ENCODE results near the gene CRACDL. TPM values are rescaled to one million over a fixed set of nuclear protein-coding genes. Genes with fewer than 3 reads are reported as not detected.

The CRACDL gene
- 1 to 10 TPM; 2.7 to 3.7 (median 3.1) TPM for polyA plus RNA-seq (ENCODE audit: insufficient read length in 4 of 4)

GRCh38 chr2:98935777-98936352 lies at the start of gene CRACDL:
CRACDL (minus strand) TSS chr2:98936225; CDS start chr2:98846800, 89,425 bp downstream.
- no peak for DNase-seq (ENCODE audit: low read depth in 4 of 4, low spot score in 2 of 4)

DNA sequence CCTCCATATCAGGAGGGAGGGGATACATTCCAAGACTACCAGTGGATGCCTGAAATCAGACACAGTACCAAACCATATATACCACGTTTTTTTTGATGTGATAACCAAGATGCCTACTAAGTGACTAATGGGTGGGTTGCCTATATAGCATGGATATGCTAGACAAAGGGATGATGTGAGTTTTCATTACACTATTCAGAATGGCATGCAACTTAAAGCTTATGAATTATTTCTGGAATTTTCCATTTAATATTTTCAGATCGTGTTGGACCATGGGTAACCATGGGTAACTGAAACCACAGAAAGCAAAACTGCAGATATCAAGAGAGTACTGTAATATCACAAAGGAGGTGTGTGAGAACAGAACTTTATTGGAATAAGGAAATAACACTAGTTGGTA lies 39.6 kb upstream of the CRACDL start:
- no peak for DNase-seq (ENCODE audit: low read depth in 4 of 4, low spot score in 2 of 4)

DNA sequence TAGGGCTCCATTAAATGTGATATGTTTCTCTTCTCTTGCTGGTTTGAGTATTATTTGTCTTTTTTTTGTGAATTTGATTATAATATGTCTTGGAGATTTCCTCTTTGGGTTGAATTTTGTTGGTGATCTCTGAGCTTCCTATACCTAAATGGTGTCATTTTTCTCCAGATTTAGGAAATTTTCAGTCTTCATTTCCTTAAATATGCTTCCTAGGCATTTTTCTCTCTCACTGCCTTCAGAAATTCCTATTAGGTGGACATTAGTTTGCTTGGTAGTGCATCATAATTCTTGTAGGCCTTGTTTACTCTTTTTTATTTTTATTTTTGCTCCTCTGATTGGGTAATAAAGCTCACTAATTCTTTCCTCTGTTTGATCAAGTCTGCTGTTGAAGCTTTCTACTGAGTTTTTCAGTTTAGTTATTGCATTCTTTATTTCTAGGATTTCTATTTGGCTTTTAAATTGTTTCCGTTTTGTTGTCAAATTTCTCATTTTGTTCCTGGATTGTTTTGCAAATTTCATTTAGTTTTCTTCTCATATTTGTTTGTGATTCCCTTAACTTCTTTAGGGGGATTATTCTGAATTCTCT lies 36.6 kb upstream of the CRACDL start:
- no peak for DNase-seq (ENCODE audit: low read depth in 4 of 4, low spot score in 2 of 4)

DNA sequence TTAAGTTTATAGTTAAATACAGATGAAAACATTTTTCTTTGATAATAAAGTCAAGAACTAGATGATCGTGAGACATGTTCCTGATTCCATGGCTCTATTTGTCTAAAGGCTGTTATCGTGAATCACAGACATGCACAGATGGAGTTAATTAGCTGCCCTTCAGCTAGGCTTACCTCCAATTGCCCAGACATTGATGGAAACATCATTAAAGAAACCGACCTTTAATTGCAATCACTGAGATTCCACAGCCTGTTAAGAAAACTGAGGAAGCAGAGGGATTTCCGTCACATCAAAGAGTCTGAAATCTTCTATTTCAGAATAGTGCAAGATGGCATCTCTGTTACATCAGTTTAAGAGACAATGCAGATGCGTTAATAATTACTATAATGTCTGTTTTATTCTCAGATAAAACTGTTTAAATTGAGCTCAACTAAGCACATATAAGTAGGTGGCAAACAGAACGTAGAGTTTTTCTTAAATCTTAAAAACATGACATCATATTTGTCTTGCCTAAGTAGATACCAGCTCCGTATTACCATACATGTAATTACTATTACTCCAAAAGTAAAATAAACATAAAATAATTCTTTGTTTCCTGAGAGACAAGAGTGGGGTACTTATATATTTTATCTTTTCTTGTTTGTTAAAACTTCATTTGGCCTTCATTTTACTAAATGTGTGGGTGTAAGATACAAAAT lies 23.9 kb upstream of the CRACDL start:
- no peak for DNase-seq (ENCODE audit: low read depth in 4 of 4, low spot score in 2 of 4)

- DNase-seq (ENCODE audit: low read depth in 4 of 4, low spot score in 2 of 4): no peak
These were observed 16.9 kb upstream of the CRACDL start for GRCh38 chr2:98952966-98953365.

- no peak for DNase-seq (ENCODE audit: low read depth in 4 of 4, low spot score in 2 of 4)
These were observed 13.1 kb upstream of the CRACDL start for GRCh38 chr2:98948956-98949739.

GRCh38 chr2:98947554-98947953 lies 11.5 kb upstream of the CRACDL start:
- DNase-seq (ENCODE audit: low read depth in 4 of 4, low spot score in 2 of 4): no peak

DNA sequence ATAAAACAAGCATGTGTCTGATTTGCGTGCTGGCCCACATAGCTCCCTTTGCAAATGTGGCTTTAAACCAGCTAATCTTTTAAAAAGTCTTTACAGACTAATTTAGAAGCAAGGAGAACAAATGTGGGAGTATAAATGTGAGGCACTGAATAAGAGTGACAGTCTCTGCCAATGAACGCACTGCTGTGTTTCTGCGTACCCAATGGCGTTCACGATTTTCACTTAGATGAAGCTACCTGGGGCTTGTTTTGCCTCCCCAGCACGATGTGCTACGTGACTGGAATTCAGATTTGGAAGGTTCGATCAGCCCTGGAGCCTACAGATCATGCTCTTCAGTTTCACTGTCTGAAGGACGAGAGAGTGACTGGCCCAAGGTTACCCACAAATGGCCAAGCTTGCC lies 10.8 kb upstream of the CRACDL start:
- no peak for DNase-seq (ENCODE audit: low read depth in 4 of 4, low spot score in 2 of 4)

DNA sequence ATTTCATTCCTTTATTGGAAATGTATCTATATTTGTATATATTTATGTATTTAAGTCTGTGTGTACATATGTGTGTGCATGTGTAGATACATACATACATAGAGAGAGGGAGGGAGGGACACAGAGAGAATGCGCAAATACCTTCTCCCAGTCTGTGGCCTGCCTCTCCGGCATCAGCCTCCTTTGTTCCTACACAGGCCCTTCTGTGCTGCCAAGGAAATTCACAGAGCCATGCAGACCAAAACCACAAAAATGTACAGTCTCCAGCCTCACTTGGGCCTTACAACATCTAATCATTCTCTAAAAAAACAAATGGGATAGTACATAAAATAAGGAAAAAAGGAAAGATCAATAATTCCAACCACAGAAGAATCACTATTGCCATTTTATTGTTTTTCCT lies 8.8 kb upstream of the CRACDL start:
- DNase-seq (ENCODE audit: low read depth in 4 of 4, low spot score in 2 of 4): no peak

GRCh38 chr2:98940102-98940501 lies 4.1 kb upstream of the CRACDL start:
- no peak for DNase-seq (ENCODE audit: low read depth in 4 of 4, low spot score in 2 of 4)

DNA sequence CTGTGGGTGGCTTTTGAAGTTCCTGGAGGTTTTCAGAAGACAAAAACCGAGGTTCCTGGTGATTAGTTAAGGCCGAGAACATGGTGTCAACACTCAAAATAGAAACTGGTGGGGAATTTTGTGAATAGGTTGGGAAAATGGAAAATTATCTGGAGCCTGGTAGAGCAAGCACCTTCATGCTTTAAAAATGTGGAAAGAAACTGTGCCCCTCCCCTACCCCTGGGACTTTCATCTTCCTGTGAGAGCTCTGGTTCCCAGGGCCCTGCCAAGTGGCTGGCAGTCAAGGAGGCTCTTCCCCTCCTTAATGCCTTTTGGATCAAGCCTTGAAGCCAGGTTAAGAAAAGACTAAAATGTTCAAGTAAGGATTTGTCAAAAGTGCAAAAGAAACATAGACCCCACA lies 1.9 kb upstream of the CRACDL start:
- no peak for DNase-seq (ENCODE audit: low read depth in 4 of 4, low spot score in 2 of 4)

DNA sequence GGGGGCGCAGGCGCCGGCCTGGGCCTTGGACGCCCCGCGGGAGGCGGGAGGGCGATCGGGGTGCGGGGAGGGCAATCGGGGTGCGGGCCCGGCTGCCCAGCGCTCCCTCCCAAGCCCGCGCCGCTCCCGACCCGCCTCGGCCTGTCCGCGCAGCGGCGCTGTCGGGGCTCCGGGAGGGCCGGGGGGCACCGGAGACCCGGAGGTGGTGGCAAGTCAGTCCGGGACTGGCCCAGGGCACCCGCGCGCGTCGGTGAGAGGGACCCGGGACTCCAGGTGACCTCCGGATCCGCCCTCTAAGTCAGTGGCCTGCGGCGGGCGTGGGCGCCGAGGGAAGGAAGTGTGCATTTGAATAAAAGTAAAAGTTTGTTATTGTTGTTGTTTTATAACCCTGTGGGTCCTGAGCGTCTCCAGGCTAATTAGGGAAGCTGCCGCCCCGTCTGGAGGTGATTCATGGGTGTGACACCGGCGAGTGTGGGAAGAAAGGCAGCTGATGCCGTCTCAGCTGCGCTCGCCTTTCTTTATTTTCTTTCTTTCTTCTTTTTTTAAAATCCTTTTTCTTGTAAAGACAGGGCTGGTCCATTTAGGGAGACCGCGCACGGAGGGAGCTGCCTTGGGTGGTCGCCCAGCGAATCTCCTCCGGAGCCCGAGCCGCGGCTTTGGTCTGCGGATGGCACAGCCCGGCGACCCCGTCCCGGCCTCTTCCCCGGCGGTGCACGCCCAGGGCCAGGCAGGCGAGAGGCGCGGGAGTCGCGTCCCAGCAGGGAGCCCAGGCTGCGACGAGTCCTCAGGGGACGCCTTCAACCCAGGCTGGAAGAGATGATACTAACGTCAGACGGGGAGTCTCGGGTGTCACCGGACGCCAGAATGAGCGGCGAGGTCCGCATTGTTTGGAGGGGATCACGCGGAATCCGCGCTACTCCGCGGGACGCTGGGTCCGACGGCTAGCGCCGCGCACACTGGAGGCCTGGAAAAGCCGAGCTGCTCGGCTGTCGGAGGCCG lies 627 bp upstream of the CRACDL start:
- no peak for DNase-seq (ENCODE audit: low read depth in 4 of 4, low spot score in 2 of 4)

- no peak for DNase-seq (ENCODE audit: low read depth in 4 of 4, low spot score in 2 of 4)
These were observed 784 bp downstream of the CRACDL start for GRCh38 chr2:98935111-98935770.

DNA sequence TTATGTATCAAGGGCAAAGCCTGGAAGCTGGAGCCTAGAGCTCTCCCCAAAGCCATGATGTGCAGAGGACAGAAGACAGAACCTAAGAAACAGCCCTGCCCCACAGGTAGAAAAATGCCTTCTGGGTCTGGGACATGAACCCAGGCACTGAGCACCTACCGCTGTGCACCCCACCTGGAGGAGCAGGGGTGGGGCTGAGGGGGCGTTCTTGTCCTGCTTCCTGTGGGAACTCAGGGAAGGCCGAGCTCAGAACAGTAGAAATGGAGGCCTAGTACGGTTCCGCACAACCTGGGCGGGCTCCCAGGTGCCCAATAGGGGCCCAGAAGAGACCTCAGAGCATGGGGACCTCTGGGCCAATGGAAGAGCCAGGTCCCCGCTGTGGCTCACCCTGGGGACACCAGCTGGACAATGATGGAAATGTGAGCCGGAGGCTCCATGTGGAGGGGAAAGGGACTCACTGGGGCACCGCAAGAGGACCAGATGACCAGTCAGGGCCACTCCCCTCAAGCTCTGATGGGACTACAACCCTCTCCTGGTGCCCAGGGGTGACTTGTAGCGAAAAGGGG lies 3.2 kb downstream of the CRACDL start:
- no peak for DNase-seq (ENCODE audit: low read depth in 4 of 4, low spot score in 2 of 4)

- DNase-seq (ENCODE audit: low read depth in 4 of 4, low spot score in 2 of 4): no peak
These were observed 3.9 kb downstream of the CRACDL start for GRCh38 chr2:98932164-98932563.

DNA sequence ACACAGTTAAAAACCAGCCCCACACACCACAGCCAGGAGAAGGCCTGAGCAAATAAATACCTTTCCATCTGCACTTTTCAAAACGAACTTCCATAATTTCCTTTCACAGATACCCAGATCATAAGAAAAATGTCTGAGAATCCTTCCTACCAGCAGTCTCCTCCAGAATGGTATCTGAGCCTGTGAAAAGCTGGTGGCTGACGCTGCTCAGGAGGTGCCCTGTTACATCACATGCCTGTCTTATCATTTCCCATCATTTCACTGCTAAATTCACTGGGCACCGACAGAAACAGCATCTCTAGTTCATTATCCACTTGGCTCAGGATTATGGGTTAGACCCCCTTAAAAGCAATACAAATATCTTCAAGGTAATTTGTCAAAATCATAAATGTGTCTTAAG lies 4.4 kb downstream of the CRACDL start:
- DNase-seq (ENCODE audit: low read depth in 4 of 4, low spot score in 2 of 4): no peak

GRCh38 chr2:98929920-98930319 lies 6.1 kb downstream of the CRACDL start:
- DNase-seq (ENCODE audit: low read depth in 4 of 4, low spot score in 2 of 4): no peak

- no peak for DNase-seq (ENCODE audit: low read depth in 4 of 4, low spot score in 2 of 4)
These were observed 7.8 kb downstream of the CRACDL start for GRCh38 chr2:98928242-98928641.

- DNase-seq (ENCODE audit: low read depth in 4 of 4, low spot score in 2 of 4): no peak
These were observed 9.0 kb downstream of the CRACDL start for GRCh38 chr2:98927027-98927426.

Data from left renal cortex interstitium (tissue), 4 donors.